DOHH2 (cell line): ENCODE results near the gene KLHL36.

Experiments
- H3F3A ChIP-seq: fragments of 200-600 bp; sonication (generic), shearing (Covaris generic); 2 replicates; pipeline ENCODE4 v1.6.0; 2016; ENCODE audit warnings: antibody characterized with exemption, mild to moderate bottlenecking; ENCODE audit not compliant: control insufficient read depth, insufficient read depth
- H3K27ac ChIP-seq: fragments of 200-600 bp; sonication (generic); 2 replicates; pipeline ENCODE4 v1.5.1; 2014; ENCODE audit warnings: low read depth, mild to moderate bottlenecking, low read length, moderate library complexity
- H3K27me3 ChIP-seq: fragments of 200-600 bp; sonication (generic); 2 replicates; pipeline ENCODE4 v1.6.1; 2014; ENCODE audit warnings: mild to moderate bottlenecking, low read length, mixed read lengths; ENCODE audit not compliant: control insufficient read depth
- H3K36me3 ChIP-seq: fragments of 200-600 bp; sonication (generic); 2 replicates; pipeline ENCODE4 v1.6.1; 2014; ENCODE audit warnings: mild to moderate bottlenecking, low read length, moderate library complexity, mixed read lengths; ENCODE audit not compliant: control insufficient read depth
- H3K4me1 ChIP-seq: fragments of 200-600 bp; sonication (generic); 2 replicates; pipeline ENCODE4 v1.6.1; 2014; ENCODE audit warnings: mild to moderate bottlenecking, low read length, mixed read lengths; ENCODE audit not compliant: control insufficient read depth
- H3K4me2 ChIP-seq: fragments of 200-600 bp; sonication (generic); 2 replicates; pipeline ENCODE4 v1.6.0; 2014; ENCODE audit warnings: mild to moderate bottlenecking, low read length, moderate library complexity
- H3K4me3 ChIP-seq: fragments of 200-600 bp; sonication (generic); 2 replicates; pipeline ENCODE4 v1.5.1; 2014; ENCODE audit warnings: mild to moderate bottlenecking, low read length, mixed read lengths
- H3K79me2 ChIP-seq: fragments of 200-600 bp; sonication (generic); 2 replicates; pipeline ENCODE4 v1.6.1; 2014; ENCODE audit warnings: mild to moderate bottlenecking, low read length, mixed read lengths; ENCODE audit not compliant: control insufficient read depth
- H3K9me2 ChIP-seq: fragments of 200-600 bp; sonication (generic); replicated peaks from 2 replicates; pipeline ENCODE4 v1.6.1; 2014; ENCODE audit warnings: mild to moderate bottlenecking, low read length, mixed read lengths; ENCODE audit not compliant: control insufficient read depth
- H3K9me3 ChIP-seq: fragments of 200-600 bp; sonication (generic); 2 replicates; pipeline ENCODE4 v1.6.1; 2014; ENCODE audit warnings: antibody characterized with exemption, low read length, mixed read lengths; ENCODE audit not compliant: control insufficient read depth, insufficient read depth
- H4K20me1 ChIP-seq: fragments of 200-600 bp; sonication (generic); 2 replicates; pipeline ENCODE4 v1.6.0; 2014; ENCODE audit warnings: low read depth, mild to moderate bottlenecking, antibody characterized with exemption, low read length, moderate library complexity; ENCODE audit not compliant: control insufficient read depth, insufficient read depth
- EZH2phosphoT487 ChIP-seq: fragments of 200-600 bp; sonication (generic); IDR thresholded peaks from 2 replicates; pipeline ENCODE4 v1.6.1; 2017; ENCODE audit warnings: borderline replicate concordance, mild to moderate bottlenecking, antibody characterized with exemption, low read length, moderate library complexity, mixed read lengths
- TF ChIP-seq, protein P1 (sequence below): fragments of 200-600 bp; sonication (generic); IDR thresholded peaks from one replicate; pipeline ENCODE4 v1.5.1; 2014; ENCODE audit warnings: antibody characterized with exemption, mild to moderate bottlenecking, low read depth, low read length; ENCODE audit not compliant: poor library complexity, severe bottlenecking

KLHL36 gene

DNA sequence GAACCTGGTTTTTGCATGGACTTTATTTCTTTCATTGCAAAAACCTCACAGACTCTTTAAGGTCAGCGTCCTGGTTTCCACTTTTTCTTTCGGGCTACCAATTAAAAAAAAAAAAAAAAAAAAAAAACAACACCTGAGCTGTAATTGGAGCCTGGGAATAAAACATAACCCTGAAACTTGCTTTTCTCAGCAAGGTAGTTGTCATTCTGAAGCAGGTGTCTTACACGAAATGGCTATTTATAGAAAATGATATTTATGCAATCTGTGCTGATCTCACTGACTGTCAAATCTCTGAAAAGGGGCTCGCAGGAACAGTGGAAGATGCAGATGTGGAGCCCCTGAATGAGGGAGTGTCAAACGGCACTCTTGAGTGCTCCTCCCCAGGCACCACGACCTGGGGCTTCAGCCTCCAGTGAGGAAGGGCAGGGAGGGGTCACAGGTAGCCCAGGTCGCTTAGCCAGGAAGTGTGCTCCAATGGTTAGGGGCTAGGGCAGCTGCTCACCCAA lies 20.0 kb upstream of the KLHL36 start:
- H3K4me2 ChIP-seq = peak overlapping the region; percentile 70
- peak overlapping the region; percentile 14; the same call in 1 of the 2 replicates for H3K27ac ChIP-seq

DNA sequence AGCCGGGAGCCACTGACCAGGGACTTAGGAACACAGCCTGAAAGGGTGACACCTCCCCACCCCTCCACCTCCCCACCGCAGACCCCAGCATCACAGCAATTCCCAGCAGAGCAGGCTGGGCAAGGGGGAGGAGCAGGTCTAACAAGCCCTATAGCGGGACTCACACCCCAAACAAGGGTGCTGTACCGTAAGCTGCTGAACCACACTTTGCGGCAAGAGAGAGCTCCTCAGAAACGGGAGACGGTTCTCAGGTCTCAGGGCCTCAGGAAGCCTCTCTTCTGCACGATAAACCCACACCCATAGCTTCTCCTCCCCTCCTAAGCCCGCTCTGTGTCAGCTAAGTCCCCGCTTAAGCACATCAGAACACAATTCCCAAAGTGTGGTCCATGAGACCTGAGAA lies 18.7 kb upstream of the KLHL36 start:
- peaks cover 5% of the 10 kb centered on the region; the same call in 1 of the 2 replicates for H3F3A ChIP-seq
- H3K4me2 ChIP-seq = no peak overlapping the region
- no peak overlapping the region for H3K27ac ChIP-seq
- no peaks in the 10 kb centered on the region for H3K79me2 ChIP-seq
- H4K20me1 ChIP-seq = no peaks in the 10 kb centered on the region
- H3K36me3 ChIP-seq = no peaks in the 10 kb centered on the region
- no peak overlapping the region for H3K4me3 ChIP-seq
- TF ChIP-seq, protein P1, sequence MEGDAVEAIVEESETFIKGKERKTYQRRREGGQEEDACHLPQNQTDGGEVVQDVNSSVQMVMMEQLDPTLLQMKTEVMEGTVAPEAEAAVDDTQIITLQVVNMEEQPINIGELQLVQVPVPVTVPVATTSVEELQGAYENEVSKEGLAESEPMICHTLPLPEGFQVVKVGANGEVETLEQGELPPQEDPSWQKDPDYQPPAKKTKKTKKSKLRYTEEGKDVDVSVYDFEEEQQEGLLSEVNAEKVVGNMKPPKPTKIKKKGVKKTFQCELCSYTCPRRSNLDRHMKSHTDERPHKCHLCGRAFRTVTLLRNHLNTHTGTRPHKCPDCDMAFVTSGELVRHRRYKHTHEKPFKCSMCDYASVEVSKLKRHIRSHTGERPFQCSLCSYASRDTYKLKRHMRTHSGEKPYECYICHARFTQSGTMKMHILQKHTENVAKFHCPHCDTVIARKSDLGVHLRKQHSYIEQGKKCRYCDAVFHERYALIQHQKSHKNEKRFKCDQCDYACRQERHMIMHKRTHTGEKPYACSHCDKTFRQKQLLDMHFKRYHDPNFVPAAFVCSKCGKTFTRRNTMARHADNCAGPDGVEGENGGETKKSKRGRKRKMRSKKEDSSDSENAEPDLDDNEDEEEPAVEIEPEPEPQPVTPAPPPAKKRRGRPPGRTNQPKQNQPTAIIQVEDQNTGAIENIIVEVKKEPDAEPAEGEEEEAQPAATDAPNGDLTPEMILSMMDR = no peak
- H3K27me3 ChIP-seq = no peaks in the 10 kb centered on the region
- peaks cover 40% of the 10 kb centered on the region for H3K4me1 ChIP-seq
- H3K9me2 ChIP-seq = no peaks in the 10 kb centered on the region
- no peaks in the 10 kb centered on the region for H3K9me3 ChIP-seq

More for the DNA sequence above, 20.0 kb upstream of the KLHL36 start:
- Histone ChIP-seq H4K20me1 (no peaks in the 10 kb centered on the region), H3K79me2 (no peaks in the 10 kb centered on the region), H3K9me2 (no peaks in the 10 kb centered on the region), H3F3A (peaks cover 5% of the 10 kb centered on the region; the same call in 1 of the 2 replicates), H3K4me3 (peak overlapping the region; percentile 54), H3K4me1 (peaks cover 40% of the 10 kb centered on the region), H3K9me3 (no peaks in the 10 kb centered on the region), H3K27me3 (no peaks in the 10 kb centered on the region), H3K36me3 (no peaks in the 10 kb centered on the region)
- TF ChIP-seq EZH2phosphoT487 = no peak
- TF ChIP-seq, protein P1 = no peak

DNA sequence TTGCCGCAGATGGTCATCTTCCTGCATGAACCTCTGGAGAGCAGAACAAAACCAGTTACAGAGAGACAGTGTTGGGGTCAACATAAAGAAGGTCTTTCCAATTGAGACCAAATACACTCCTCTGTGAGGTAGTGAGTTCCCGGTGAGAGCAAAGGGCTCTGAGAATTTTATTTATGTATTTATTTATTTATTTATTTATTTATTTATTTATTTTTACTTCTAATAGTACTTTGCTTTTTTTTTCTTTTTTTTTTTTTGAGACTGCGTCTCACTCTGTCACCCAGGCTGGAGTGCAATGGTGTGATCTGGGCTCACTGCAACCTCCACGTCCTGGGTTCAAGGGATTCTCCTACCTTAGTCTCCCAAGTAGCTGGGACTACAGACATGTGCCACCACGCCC lies 18.3 kb upstream of the KLHL36 start:
- Histone ChIP-seq H3K4me1 (peaks cover 40% of the 10 kb centered on the region), H3K36me3 (no peaks in the 10 kb centered on the region), H3K4me2 (no peak overlapping the region)

More for the DNA sequence above, 18.3 kb upstream of the KLHL36 start:
- Histone ChIP-seq H3K79me2 (no peaks in the 10 kb centered on the region), H3F3A (peaks cover 5% of the 10 kb centered on the region; the same call in 1 of the 2 replicates), H3K9me3 (no peaks in the 10 kb centered on the region), H3K27me3 (no peaks in the 10 kb centered on the region), H3K27ac (no peak overlapping the region), H3K4me3 (no peak overlapping the region), H4K20me1 (no peaks in the 10 kb centered on the region), H3K9me2 (no peaks in the 10 kb centered on the region)
- TF ChIP-seq, protein P1 = no peak
- no peak for TF ChIP-seq EZH2phosphoT487
